Upper lobe of left lung (tissue), 4 donors: ENCODE measurements around the gene DEFB124.

Experiments
- EP300 ChIP-seq, 4 donors: sonication (generic); formaldehyde crosslinking; IDR thresholded peaks; one replicate each; pipeline ENCODE4 v1.5.1; 2017; ENCODE audit warnings: antibody characterized with exemption in 4 of 4, control low read depth in 2 of 4
- TF ChIP-seq, protein P1 (sequence below), 6 experiments: fragments of 450-650 bp in 4 of 6; fragments of 200-600 bp in 2 of 6; sonication (generic) in 2 of 6; IDR thresholded peaks; one replicate each; pipeline ENCODE4 v1.5.1; 2016 to 2019; ENCODE audit warnings: antibody characterized with exemption in 6 of 6

DNA sequence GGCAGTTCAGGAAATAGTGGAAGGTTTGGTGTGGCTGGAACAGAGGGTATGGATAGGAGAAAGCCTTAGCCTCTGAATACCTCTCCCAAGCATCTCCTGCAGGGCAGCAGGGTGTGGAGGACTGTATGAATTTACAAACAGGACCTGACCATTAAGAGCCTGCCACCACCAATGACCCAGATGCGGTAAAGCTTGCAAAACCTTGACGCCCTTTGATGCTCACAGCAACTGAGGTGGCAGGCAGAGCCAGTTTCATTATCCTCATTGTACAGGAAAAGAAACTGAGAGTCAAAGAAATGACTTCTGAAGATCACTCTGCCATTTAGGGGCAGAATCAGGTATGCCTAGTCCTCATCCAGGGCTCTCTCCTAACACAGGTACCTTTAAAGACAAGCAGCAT lies 41.7 kb upstream of the DEFB124 start:
- TF ChIP-seq, protein P1, sequence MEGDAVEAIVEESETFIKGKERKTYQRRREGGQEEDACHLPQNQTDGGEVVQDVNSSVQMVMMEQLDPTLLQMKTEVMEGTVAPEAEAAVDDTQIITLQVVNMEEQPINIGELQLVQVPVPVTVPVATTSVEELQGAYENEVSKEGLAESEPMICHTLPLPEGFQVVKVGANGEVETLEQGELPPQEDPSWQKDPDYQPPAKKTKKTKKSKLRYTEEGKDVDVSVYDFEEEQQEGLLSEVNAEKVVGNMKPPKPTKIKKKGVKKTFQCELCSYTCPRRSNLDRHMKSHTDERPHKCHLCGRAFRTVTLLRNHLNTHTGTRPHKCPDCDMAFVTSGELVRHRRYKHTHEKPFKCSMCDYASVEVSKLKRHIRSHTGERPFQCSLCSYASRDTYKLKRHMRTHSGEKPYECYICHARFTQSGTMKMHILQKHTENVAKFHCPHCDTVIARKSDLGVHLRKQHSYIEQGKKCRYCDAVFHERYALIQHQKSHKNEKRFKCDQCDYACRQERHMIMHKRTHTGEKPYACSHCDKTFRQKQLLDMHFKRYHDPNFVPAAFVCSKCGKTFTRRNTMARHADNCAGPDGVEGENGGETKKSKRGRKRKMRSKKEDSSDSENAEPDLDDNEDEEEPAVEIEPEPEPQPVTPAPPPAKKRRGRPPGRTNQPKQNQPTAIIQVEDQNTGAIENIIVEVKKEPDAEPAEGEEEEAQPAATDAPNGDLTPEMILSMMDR (IDR thresholded peaks at IDR 0.05): no peak
- no peak for TF ChIP-seq EP300 (IDR thresholded peaks at IDR 0.05)
